GM19397 (cell line): ENCODE data around the gene SELENOM.
A peak's percentile ranks its signal among the peaks of the same experiment; 100 is the strongest.

Experiments
- ATAC-seq: cut with Tn5 transposase; IDR thresholded peaks from one replicate; pipeline ENCODE4 v1.9.1; 2021; ENCODE audit warnings: mild to moderate bottlenecking, moderate library complexity; ENCODE audit not compliant: unreplicated experiment

SELENOM gene

GRCh38 chr22:31107178-31107893, at the start of gene SELENOM:
TSS of gene SELENOM (minus strand) at chr22:31107568. CDS start at chr22:31107505, 63 bp downstream.
- ATAC-seq, result peak; percentile 82

GRCh38 chr22:31155422-31155821, 48.1 kb upstream of the SELENOM start:
- no peak for ATAC-seq

GRCh38 chr22:31154975-31155374, 47.6 kb upstream of the SELENOM start:
- no peak for ATAC-seq

GRCh38 chr22:31153357-31153756, 46.0 kb upstream of the SELENOM start:
- ATAC-seq, result no peak

- no peak for ATAC-seq
Observed at GRCh38 chr22:31151872-31152271, 44.5 kb upstream of the SELENOM start.

- ATAC-seq, result no peak
Observed at GRCh38 chr22:31150615-31151014, 43.2 kb upstream of the SELENOM start.

DNA sequence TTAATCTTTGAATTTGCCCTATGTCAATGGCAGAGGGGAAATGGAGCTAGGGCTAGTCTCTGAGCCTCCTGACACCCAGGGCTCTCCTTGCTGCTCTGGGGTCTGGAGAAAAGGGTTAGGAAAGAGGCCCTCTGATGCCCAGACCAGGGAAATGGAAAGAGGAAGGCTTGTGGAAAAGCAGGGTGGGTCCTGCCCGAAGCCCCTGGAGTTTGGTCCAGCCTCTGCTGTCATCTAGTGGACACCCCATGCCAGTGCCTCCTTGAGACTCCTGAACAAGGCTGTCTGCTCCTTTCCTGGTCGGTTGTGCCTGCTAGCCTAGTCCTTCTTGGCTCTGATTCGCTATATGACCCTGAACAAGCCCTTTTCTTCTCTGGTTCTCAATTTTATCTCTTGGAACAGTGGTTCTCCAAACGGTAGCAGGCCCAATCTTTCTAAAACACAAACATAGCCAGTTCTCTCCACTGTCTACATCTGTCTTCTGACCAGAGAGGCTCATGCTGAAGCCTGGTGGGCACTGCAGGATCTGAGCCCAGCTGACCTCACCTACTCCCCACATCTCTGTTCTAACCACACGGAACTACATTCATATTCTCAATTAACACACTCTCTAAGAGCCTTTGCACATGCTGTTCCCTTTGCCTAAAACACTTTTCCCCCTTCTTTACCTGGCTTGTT, 41.7 kb upstream of the SELENOM start:
- no peak for ATAC-seq

- no peak for ATAC-seq
Observed at GRCh38 chr22:31148488-31148887, 41.1 kb upstream of the SELENOM start.

- no peak for ATAC-seq
Observed at GRCh38 chr22:31144223-31144622, 36.9 kb upstream of the SELENOM start.

- ATAC-seq, result no peak
Observed at GRCh38 chr22:31143537-31143936, 36.2 kb upstream of the SELENOM start.

- ATAC-seq, result no peak
Observed at GRCh38 chr22:31143038-31143437, 35.7 kb upstream of the SELENOM start.

DNA sequence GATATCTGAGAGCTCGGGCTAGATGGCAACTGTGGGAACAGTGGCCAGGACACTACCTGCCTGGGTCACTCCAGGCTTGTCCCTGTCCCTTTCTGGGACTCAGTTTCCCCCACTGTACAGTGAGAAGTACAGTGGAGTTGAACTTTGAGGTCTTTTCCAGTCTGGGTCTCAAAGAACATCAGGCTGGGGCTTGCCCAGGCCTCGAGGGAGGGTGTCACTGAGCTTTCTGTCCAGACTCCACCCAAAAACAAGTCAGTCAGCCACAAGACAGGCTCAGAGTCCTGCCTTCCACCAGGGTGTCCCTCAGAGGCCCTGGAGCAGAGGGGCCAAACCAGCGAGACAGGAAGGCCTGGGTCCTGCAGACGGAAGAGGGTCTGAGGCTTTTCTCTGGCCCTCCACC, 34.9 kb upstream of the SELENOM start:
- no peak for ATAC-seq

GRCh38 chr22:31141551-31141950, 34.2 kb upstream of the SELENOM start:
- ATAC-seq, result no peak

- no peak for ATAC-seq
Observed at GRCh38 chr22:31140746-31141145, 33.4 kb upstream of the SELENOM start.

- no peak for ATAC-seq
Observed at GRCh38 chr22:31139866-31140716, 32.7 kb upstream of the SELENOM start, which contains the start of gene PLA2G3. TSS of gene PLA2G3 (minus strand) at chr22:31140508. CDS start at chr22:31140354, 154 bp downstream.

GRCh38 chr22:31139066-31139465, 31.7 kb upstream of the SELENOM start:
- ATAC-seq, result no peak

DNA sequence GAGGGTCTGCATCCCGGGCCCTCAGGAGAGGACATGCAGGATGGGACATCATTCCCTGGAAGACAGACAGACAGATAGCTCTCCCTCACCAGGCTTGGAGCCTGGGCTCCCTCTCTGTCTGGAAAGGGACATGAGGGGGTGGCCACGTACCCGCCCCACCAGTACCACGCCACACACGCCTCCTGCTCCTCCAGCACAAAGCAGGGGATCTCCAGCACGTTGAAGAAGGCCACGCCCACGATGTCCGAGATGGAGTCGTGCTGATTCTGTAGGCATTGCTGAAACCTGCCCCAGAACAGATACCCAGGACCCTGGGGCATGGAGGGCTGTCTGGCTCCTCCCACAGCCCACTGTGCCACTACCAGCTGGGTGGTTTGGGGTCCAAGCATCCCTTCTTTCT, 30.8 kb upstream of the SELENOM start:
- no peak for ATAC-seq

GRCh38 chr22:31137721-31138120, 30.4 kb upstream of the SELENOM start:
- ATAC-seq, result no peak

DNA sequence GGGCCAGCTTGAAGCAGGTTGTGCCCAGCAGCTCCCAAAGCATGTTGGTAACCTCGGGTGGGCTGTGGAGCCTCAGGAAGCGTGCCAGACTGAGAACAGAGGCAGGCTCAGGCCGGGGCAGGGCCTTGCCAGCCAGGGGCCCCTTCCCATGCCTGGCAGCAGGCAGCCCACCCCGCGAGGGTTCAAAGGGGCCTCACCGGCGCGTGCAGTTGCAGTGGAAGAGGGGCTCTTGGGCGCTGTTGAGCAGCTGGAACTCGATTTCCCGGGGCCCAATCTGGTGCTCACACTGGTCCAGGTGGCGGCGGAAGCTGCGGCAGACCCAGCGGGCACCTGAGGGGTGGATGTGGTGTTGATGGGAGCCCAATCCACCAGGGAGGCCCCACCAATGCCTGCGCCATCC, 29.3 kb upstream of the SELENOM start:
- no peak for ATAC-seq

DNA sequence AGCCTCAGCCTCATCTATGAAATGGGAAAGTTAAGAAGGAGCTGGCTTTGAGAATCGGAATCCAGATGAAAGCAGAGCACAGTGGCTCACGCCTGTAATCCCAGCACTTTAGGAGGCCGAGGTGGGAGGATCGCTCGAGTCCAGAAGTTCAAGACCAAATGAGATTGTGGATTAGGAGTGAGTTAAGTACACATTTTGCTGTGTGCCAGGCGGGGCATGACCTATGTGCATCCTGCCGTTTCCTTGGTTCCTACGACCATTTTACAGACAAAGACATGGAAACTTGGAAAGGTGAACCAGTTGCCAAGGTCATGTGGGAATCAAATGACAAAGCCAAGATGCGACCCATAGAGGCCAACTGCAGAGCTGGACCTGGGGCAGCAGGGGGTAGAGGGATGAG, 28.8 kb upstream of the SELENOM start:
- no peak for ATAC-seq

DNA sequence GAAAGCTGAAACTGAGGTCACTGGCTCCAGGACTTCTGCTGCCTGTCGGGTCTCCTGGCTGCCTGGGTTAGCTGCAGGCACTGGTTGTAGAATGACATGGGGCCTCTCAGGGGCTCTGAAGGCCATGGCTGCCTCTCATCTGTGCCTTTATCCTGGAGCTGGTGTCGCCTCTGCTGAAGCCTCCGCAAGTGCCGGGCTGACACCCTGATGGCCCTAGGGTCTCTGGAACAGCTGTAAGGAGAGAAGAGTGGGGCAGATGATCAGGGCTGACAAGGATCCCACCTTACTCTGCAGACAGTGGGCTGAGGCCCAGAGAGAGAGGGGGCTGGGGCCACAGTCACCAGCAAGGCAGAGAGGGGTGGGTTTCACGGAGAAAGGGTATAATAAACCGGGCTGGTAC, 28.3 kb upstream of the SELENOM start:
- ATAC-seq, result no peak

DNA sequence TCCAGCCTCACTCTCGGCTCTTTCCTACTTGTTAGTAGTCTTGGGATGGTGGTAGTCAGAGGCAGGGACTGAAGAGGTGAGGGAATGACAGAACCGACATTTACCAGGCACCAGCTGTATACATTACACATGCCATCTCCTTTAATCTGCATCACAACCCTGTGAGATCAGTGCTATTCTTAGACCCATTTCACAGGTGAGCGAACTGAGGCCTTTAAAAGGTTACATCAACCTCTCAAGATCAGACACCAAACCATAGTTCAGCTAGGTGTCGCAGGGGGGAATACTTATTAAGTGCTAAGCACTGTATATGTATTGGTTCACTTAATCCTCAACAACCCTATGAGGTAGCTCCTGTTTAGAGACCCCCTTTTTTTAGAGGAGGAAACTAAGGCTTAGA, 27.3 kb upstream of the SELENOM start:
- no peak for ATAC-seq
